ENCODE results near the gene TBC1D10A.

The TBC1D10A gene

DNA sequence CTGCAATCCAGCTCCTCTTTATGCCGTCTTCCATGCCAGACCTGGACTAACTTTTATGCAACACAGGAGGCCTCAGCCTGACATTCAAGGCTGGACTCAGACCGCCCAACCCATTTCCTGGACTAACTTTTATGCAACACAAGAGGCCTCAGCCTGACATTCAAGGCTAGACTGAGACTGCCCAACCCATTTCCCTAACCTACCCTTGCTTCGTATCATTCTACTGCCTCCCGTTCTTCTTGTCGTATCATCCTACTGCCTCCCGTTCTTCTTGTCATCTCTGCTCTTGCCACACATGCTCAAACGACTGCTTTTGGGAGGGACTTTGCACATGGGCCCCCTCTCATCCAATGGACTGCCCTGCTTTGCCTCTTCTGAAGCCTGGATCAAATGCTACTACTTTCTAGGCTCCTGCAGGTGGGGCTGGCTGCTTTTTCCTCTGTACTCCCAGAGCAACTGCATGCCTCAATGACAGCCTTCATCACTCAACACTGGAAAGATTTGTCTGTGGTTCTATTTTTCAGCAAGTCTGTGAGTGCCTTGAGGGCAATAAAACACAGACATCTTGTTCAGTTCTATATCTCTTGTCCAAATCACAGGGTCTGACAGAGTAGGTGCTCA, 7.8 kb downstream of the TBC1D10A start:
- DNase-seq = no peak

DNA sequence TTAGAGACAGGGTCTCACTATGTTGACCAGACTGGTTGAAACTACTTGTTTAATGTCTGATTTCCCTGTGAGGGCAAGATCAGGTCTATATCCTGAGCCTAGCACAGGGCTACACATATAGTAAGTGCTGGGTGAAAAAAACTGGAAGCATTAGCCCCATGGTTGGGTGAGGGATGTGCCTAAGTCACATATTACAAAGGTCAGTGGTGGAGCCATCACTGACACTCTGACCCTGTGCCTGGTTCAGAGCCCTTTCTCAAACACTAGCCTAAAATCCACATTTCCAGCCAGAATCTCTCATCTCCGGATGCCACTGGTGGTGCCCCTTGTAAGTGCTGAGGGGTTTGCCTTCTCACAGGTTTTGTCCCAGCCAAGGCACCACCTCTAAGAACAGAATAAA, 9.0 kb downstream of the TBC1D10A start:
- no peak for DNase-seq

GRCh38 chr22:30315962-30316576, 10.7 kb downstream of the TBC1D10A start:
- no peak for DNase-seq

- peak; percentile 50 for DNase-seq
Observed at GRCh38 chr22:30314915-30315314, 11.8 kb downstream of the TBC1D10A start.

DNA sequence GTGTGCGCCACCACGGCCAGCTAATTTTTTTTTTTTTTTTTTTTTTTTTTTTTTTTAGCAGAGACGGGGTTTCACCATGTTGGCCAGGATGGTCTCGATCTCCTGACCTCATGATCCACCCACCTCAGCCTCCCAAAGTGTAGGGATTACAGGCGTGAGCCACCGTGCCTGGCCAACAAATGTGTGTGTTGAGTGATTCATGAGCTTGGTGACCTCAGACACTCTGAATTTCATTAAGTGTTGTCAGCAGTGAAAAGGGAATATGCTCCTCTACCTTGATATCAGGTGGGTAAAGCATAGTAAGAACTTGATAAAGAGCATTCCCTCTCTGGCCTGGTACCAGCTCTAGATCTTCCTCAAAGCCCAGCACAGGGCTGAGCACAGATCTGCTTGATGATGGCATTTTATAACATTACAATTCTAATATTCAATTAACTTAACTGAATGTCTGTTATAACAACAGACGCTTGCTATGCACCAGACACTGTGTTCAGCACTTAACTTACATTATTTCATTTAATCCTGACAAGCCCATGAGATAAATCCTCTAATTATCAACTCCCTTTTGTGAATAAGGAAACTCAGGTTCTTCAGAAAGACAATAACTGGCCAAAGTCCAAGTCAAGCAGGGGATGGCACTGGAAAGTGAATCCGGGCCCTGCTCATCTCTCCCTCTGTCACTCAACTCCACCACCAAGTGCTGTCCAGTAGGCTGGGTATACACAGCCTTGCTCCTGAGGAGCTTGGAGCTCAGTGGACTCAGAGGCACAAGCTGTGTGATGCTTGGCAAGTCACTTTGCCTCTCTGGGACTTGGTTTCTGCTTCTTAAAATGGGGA, 13.0 kb downstream of the TBC1D10A start:
- DNase-seq = no peak

DNA sequence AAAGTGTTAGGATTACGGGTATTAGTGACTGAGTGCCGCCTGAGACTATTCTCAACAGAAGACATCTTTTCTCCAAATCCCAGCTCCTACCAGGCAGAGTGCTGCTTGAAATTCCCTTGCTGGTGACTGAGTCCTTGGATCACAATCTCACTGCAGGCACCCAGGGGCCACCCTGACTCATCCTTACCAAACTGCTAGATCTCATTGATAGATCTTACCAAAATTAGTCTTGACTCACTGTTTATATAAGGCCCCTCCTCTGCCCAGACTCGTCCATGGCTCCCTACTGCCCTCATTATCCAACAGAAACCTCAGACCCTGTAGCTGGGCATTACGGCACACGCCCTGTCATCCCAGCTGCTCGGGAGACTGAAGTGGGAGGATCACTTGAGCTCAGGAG, 14.7 kb downstream of the TBC1D10A start:
- no peak for DNase-seq

DNA sequence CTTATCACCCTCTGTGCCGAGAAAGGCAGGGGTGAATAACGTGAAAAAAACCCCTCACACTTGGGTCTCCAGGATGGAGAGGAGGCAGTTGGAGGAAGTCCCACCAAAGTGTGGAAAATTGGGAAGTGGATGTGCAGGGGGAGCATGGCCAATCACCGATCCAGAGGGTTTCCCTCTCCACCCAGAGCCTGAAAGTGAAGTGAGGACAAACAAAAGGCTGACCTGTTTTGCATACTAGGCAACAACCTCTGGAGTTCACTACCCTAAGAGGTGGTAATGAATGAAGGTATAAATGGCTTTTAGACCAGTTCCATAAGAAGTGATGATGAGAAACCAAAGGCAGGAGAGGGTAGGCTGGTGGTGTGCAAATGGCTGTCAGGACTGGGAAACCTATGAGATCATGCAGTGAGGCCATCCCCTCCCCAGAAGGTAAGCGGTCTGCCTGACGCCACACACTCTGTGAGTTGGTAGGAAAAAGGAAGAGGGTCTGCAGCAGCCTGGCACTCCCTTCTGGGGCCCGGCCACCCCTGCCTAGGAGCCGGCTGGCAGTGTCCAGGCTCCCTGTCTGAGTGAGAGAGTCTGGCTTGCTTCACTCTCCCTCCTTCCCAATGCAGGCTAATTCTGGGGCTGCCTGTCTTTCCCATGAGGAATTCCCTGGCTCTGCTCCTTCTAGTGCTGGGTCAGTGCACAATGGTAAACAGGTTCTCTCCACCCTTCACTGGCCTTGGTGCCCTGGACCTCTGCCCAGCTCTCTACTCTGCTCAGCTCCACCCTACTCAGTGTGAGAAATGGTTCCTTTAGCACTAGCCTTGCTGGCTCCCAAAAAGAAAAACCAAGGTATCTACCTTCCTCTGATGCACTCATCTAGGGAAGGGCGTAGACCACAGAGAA, 15.6 kb downstream of the TBC1D10A start:
- DNase-seq = no peak

- no peak for DNase-seq
Observed at GRCh38 chr22:30309951-30310741, 16.6 kb downstream of the TBC1D10A start.

GRCh38 chr22:30308518-30309230, 18.1 kb downstream of the TBC1D10A start:
- no peak for DNase-seq

DNA sequence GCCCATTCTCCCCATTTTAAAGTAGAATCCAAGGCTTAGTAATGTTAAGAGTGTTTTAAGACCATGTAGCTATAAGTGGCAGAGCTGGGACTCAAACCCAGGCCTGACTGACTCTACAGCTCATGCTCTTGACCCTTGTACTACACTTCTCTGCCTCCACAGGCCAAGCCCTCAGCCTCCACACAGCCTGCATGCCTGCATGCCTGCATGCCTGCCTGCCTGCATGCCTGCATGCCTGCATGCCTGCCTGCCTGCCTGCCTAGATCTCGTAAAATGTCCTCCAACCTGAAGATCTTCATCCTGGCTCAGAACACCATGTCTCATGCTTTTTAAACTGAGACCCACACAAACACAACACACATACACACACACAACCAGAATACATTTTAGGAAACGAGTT, 18.6 kb downstream of the TBC1D10A start:
- DNase-seq = no peak

DNA sequence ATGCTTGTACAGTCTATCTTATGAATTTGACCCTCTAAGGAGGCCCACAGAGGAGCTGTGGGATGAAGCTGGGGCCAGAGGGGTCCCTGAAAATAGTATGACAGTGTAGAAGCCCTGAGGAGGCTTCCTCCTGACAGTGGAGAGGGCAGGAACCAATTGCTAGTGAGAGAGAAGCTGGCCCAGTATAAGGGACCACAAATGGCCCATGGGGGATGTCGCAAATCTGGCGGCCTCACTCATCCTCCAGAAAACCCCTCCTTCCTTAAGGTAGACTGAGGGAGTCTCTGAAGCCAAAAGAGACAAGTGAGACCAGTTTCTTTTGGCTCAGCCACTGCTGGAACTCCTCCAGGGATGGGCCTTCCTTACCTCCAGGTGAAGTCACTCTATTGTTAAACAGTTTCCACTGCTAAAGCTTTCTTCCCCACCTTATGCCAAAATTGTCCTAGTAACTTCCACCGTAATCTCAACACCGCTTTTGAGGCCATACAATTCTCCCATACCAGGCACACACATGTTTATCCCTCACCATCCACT, 19.6 kb downstream of the TBC1D10A start:
- no peak for DNase-seq

DNA sequence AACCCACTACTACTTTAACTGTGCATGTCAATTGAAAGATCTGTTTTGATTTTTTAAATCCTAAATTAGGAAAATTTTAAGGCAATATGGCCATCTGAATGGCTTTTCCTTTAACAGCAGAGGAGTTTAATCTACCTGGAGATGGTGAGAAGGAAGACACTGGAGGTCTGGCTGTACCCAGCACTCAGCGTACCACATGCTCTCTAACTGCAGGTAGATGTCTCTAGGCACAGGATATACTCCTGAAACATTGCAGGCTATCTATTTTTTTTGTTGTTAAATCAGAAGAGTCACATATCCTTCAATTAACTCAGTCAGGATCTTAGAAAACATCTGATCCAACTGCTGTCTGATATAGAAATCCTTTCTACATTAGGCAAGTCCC, 20.1 kb downstream of the TBC1D10A start:
- no peak for DNase-seq

DNA sequence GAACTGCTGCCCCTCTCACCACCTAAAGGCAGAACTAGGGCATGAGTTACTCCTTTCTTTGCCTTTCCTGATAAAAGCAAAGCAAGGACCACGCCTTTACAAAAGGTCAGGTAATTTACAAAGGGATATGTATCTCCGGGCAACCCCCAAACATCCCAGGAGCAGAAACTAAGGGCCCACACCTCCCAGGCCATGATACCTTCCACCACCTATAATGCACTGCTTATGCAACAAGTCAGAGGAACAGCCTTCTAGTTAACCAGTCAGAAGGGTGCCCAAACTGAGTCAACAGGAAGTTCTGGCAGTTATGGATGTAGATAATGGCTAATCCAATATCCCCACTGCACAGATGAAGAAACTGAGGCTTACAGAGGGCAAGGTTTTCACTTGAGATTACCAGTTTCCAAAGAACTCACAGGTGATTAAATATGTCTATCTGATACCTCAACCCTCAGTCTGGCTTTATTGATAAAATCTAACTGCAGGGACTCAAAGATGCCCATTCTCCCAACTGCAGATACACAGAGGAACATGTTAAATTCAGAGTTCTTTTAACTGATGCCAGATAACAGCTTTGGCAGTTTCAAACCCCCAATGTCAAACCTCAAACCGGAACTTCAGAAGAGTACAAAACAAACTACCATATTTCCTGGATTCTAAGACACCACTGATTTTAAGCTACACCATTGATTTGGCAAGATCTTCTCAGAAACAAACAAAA, 20.7 kb downstream of the TBC1D10A start:
- no peak for DNase-seq

DNA sequence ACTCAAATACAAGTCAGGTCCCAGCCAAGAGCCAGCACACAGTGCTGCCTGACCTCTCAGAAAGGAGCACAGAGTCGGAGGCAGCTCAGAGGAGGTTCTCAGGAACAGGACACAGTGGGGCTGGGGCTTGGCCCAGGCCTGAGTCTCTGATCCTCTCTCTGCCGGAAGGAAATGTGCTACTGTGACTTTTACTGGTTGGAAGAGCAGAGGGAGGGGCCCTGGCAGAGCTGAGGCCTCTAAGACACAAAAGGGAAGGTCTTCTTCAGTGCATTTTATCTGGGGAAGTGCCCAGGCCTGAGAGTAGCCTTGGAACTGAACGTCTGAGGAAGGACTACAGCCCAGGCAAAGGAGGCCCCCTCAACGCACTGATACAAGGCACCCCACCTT, 21.2 kb downstream of the TBC1D10A start:
- peak; percentile 43 for DNase-seq

- no peak for DNase-seq
Observed at GRCh38 chr22:30304495-30305244, 22.1 kb downstream of the TBC1D10A start.

DNA sequence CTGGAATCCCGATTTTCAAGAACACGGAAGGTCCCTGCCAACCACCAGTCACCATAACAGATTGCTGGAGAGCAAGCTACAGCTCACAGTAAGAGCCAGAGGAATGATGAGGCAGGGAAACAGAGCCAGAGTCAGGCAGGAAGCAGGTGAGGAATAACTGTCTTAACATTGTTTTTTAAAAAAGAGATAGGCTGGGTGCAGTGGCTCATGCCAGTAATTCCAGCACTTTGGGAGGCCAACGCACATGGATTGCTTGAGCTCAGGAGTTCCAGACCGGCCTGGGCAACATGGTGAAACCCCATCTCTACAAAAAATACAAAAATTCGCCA, 24.0 kb downstream of the TBC1D10A start:
- no peak for DNase-seq

DNA sequence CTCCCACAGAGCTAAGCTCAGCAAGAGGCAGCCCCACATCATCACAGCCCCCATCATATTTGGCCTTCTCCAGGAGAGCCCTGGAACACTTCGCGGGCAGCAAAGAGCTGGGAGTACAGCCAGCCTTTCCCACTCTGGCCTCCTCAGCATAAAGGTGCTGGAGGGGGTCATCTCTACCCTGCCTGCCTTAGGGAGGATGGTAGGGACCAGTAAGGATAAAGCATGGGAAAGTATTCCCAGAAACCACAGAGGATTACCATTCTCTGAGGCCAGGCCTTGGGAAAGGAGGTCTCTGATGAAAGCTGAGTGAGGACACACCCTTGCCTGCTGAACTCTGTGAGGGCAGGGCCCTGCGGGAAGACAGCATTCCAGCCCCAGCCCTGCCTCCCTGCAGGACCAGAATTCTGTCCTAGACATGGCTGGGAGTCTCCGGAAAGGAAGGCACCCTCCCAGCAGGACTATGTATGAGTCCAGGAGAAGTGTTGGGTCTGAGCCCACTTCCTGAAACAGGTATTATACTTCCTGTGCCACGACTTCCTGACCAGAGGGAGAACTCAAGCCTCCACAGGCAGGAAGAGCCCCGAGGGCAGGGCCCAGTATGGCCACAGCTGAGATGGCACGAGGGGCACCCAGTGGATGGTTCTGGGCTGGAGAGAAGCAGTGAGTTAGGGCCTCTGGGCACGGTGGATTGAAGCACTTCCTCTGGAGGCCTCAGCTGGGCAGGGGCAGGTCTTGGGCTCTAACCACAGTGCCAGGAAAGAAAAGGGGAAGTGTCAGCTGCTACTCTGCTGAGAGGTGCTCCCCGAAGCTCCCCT, 24.5 kb downstream of the TBC1D10A start:
- DNase-seq = no peak

GRCh38 chr22:30299322-30299721, 27.4 kb downstream of the TBC1D10A start:
- DNase-seq = no peak
